SKM-1 treated with dmso at 0.1 percent for 144 hours (cell line): ENCODE data around the gene DGKI.
"Not testable (repeated sequence)": the region's sequence is repeated elsewhere in the genome, so short reads cannot be mapped to it uniquely, and the experiment has no call there.

Experiments
- DNase-seq: peaks from one replicate; lab custom pipeline; 2025; ENCODE audit not compliant: unreplicated experiment; lab: John Stamatoyannopoulos, UW

The DGKI gene

GRCh38 chr7:137482466-137482865 lies 364.3 kb downstream of the DGKI start:
- no peak for DNase-seq

- no peak for DNase-seq
These were observed 365.9 kb downstream of the DGKI start for GRCh38 chr7:137480824-137481365.

- DNase-seq: no peak
These were observed 366.4 kb downstream of the DGKI start for GRCh38 chr7:137480401-137480800.

GRCh38 chr7:137476937-137477336 lies 369.8 kb downstream of the DGKI start:
- DNase-seq: no peak

- no peak for DNase-seq
These were observed 370.8 kb downstream of the DGKI start for GRCh38 chr7:137475966-137476365.

GRCh38 chr7:137474540-137475026 lies 372.2 kb downstream of the DGKI start:
- DNase-seq: no peak

GRCh38 chr7:137471128-137471527 lies 375.6 kb downstream of the DGKI start:
- no peak for DNase-seq

- no peak for DNase-seq
These were observed 376.9 kb downstream of the DGKI start for GRCh38 chr7:137469858-137470257.

- no peak for DNase-seq
These were observed 377.5 kb downstream of the DGKI start for GRCh38 chr7:137469191-137469811.

- DNase-seq: no peak
These were observed 383.9 kb downstream of the DGKI start for GRCh38 chr7:137462847-137463246.

- no peak for DNase-seq
These were observed 384.6 kb downstream of the DGKI start for GRCh38 chr7:137462074-137462715.

- DNase-seq: no peak
These were observed 388.4 kb downstream of the DGKI start for GRCh38 chr7:137458399-137458798.

- no peak for DNase-seq
These were observed 392.0 kb downstream of the DGKI start for GRCh38 chr7:137454767-137455166.

- DNase-seq: peak; percentile 53
These were observed 392.5 kb downstream of the DGKI start for GRCh38 chr7:137454246-137454724.

GRCh38 chr7:137453356-137453755 lies 393.4 kb downstream of the DGKI start:
- no peak for DNase-seq

- no peak for DNase-seq
These were observed 397.8 kb downstream of the DGKI start for GRCh38 chr7:137449016-137449415.

- not testable (repeated sequence) for DNase-seq
These were observed 398.2 kb downstream of the DGKI start for GRCh38 chr7:137448572-137448971.

- no peak for DNase-seq
These were observed 400.7 kb downstream of the DGKI start for GRCh38 chr7:137446025-137446424.

GRCh38 chr7:137445268-137445667 lies 401.5 kb downstream of the DGKI start:
- no peak for DNase-seq

GRCh38 chr7:137443616-137444015 lies 403.2 kb downstream of the DGKI start:
- DNase-seq: no peak

GRCh38 chr7:137441451-137441850 lies 405.3 kb downstream of the DGKI start:
- no peak for DNase-seq
